GM21381 (cell line): ENCODE data around the gene TTC3.

Source experiments
- ATAC-seq: cut with Tn5 transposase; IDR thresholded peaks from one replicate; pipeline ENCODE4 v1.9.1; 2021; ENCODE audit warnings: mild to moderate bottlenecking, moderate library complexity; ENCODE audit not compliant: unreplicated experiment

TTC3 gene

GRCh38 chr21:37146320-37147235, 73.5 kb downstream of the TTC3 start:
- no peak for ATAC-seq

- ATAC-seq, result no peak
Measured at GRCh38 chr21:37149411-37149810, 76.4 kb downstream of the TTC3 start.

DNA sequence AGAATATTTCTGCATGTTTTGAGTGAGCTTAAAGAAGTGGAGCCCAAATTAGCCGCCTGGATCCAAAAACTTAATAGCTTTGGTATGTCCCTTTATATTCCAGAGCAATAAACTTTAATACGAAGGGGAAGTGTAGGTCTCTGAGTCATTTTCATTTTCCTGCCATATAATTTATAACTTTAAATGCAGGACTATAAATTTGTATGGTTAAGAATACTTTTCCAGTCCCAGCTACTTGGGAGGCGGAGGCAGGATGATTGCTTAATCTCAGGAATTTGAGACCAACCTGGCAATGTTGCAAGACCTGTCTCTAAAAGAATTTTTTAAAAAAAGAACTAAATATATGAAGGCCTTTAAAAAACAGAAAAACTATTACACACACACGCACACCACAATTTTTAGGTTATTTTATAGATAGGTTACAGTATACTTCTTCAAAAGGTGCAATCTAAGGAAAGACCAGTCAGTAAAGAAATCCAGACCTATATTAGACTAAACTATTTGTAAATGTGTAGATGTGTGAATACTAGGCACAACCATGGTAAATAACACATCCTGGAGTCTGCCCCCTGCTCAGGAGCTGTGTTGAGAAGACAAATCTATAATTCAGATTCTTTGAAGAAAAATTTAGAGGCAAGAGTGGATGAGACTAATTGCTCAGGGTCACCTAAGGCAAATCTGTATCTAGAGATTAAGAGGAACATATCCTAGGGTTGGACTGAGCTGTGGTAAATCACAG, 80.3 kb downstream of the TTC3 start:
- ATAC-seq, result no peak

DNA sequence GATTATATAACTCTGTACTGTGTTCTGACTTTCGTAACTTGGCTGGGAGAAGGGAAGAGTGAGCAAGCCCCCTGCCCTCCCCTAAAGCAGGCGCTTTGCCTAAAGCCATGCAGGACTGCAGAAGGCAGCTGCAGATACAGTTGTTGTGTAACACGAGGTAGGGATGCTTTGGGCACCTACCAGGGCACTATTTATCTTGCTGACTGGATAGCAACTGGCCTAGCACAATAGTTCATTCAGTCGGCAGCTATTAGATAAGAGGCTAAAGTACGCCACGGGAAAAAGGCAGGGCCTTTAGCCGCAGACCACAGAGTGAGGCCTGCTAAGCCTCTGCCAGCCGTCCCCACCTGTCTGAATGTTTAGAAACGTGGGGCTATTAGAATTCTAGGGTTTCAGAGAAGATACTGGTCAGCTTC, 80.9 kb downstream of the TTC3 start:
- ATAC-seq, result no peak

DNA sequence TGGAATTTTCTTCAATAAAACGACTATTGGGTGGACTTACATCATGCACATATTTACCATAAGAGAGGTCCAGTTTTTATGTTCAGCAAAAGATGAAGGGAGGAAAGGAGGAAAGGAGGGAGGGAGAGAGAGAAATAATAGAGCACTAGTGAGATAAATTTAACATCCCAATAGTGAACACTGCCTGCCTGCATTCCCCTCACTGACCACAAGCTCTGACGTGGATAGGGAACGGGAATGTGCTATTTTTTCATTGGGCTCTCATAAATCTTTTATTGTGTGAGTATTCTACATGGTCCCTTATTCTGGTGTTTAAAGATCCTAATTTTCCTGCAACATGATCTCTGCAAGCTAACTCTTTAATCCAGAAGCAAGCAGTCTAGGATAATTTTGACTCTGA, 82.1 kb downstream of the TTC3 start:
- no peak for ATAC-seq

DNA sequence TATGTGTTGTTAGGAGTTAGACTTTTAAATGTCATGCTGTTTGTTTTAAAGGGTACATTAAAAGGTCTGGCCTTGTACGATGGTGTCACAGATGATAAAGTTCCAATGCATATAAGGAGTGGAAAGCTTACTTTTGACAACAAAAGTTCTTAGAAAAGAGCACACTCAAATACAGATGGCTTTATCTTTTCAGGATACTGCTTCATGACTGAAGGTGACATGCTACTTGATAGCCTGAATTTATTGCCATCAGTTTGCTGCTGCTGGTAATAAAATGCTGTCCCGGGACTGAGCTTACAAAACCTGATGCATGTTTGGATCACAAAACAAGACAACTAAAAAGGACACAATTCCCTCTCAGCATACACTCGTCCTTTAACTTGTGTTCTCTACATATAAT, 84.9 kb downstream of the TTC3 start:
- no peak for ATAC-seq

GRCh38 chr21:37159053-37159776, 86.2 kb downstream of the TTC3 start:
- no peak for ATAC-seq

DNA sequence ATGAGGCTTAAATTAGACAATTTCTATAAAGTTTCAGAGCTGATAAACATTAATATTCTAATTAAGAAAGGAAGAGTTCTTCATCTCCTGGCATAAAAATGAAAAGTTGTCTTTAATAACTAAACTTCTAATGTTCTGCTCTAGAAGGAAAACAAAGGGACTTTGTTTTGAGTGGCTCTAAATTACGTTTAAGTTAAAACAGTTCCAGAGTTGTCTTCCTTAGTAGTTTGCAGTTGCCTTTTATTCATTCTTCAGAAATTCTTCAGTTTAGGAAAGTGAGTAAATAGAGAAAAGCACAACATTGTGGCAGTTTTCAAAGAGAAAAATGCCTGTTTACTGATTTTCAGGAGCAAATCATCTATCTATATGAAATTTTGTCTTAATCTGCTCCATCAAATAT, 86.9 kb downstream of the TTC3 start:
- ATAC-seq, result no peak

GRCh38 chr21:37164742-37165141, 91.7 kb downstream of the TTC3 start:
- no peak for ATAC-seq

GRCh38 chr21:37165586-37165985, 92.5 kb downstream of the TTC3 start:
- ATAC-seq, result no peak

DNA sequence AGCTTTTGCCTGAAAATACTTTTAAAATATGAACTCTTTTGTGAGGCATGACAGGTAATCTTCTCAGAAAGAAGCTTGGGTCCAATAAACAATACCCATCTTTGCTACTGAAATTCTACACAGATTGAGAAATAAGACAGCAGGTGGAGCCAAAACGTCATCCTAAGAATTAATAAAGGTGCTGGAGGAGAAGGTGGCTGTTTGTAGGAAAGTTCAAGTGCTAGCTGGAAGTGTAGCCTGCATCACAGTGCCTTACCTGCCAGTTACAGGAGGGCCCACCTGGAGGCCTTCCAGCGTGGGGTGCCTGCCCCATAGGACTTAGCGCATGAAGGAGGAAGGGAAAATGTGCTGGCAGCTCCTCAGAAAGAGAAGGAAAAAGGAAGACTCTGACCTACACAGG, 93.7 kb downstream of the TTC3 start:
- ATAC-seq, result no peak

- no peak for ATAC-seq
Measured at GRCh38 chr21:37168666-37169065, 95.6 kb downstream of the TTC3 start.

DNA sequence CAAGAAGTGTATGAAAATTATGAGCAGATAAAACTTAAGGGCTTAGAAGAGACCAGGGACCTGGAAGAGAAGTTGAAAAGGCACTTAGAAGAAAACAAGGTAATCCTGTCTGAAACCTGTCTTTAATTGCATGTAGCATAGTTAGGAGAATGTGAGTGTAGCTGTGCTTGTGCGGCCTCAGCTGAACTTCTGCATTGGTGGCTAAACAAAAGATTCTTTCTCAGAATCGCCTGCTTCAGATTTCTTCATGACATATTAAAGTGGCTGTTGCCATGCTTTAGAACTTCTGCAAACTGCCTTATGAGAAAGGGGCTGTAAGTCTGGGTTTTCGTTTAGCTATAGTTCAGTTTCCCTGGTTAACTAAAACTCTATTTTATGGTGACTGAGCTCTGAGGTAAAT, 99.6 kb downstream of the TTC3 start:
- ATAC-seq, result no peak

DNA sequence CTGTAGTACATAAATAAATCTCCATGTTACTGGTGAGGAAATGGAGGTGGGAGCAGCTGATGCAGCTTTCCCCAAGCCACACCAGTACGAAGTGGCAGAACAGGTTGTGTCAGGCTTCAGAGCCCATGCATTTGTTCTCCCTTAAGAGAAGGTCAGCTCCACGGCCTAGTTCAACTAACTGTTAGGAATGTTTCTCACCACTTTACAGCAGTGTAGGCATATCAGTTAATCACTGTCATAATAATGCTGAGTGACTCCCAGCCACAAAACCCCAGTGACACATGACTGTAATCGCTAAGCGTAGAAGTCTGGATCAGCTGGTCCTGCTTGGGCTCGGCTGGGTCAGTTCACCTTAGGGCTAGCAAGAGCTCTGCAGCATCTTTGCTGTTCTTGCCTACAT, 103.7 kb downstream of the TTC3 start:
- ATAC-seq, result no peak

GRCh38 chr21:37181059-37181458, 108.0 kb downstream of the TTC3 start:
- ATAC-seq, result no peak

GRCh38 chr21:37182222-37182621, 109.2 kb downstream of the TTC3 start:
- no peak for ATAC-seq

DNA sequence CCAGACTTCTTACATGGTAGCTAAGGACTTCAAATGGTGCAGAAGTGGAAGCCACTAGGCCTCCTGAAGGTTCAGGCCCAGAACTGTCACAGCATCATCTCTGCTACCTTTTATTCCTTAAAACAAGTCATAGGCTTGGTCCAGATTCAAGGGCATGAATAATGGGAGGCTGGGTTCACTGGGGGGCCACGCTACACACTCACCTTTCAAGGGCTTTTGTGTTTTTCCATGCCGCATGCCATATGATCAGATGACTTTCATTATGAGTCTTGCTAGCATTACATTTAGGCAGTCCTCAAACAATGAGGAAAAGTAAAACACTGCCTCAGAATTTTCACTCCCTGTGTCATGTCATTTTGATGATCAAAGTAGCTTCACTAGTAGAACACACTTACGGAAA, 110.7 kb downstream of the TTC3 start:
- ATAC-seq, result no peak

DNA sequence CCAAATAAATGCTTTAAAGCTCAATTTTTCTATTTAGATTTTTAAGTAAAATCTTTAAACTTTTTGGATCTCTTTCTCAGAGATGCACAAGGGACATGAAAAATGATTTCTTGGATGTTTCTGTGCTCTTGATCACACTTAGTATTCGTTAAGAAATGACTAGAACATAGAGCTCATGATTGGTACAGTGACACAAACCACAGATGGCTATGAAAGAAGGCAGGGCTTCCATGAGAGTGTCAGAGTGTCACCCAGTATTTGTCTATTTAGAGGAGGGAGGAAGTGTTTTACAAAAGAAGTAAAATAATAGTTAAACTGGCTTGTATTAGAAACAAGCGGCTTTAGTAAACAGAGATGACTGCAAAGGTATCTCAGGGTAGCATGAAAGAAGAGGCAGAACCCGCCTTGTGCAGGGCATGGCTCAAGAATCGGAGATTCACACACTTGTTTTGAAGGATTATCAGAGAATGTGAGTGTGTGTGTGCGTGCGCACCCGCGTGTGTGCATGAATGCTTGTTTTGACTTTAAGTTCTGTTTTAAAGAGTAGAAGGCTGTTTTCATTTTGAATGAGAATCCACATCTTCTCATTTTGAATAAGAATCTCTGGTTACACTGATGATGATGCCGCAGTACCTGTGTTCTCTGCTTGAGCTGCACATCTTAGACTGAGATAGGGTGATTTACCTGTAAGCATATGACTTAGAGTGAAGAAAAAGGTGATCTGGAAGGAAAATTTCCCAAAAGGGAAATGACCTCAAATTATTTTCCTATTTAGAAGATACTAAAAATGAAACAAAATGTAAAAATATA, 111.9 kb downstream of the TTC3 start:
- no peak for ATAC-seq

DNA sequence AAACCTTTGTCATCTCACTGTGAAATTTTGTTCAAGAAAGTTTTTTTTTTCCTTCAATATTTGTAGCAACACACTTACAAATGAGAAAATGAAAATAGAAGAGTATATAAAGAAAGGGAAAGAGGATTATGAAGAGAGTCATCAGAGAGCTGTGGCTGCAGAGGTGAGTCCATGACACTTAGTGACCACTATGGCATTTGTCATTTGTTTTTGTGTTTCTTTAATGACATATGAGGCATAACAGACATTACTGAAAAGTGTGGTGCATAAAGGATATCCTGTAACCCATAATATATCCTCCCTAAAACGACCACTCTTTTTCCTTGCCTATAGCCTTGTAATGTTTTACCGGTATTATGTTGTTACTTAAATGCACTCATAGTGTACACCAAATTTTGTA, 113.9 kb downstream of the TTC3 start:
- no peak for ATAC-seq

- ATAC-seq, result no peak
Measured at GRCh38 chr21:37188825-37189224, 115.8 kb downstream of the TTC3 start.

DNA sequence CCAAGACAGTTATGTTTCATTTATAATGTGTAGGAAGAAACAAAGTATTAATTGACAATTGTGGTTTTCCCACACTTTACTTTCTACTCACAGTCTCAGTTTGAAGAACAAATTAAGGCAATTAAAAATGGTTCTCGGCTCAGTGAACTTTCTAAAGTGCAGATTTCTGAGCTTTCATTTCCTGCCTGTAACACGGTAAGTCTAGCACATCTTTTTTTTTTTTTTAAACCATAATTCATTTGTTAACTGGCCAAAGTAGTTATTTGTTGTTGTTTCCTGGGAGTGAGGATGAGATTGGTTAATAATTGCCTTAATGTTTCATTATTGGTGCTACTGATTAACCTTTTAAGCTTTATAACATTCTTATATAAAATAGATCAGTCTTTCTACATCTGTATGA, 119.0 kb downstream of the TTC3 start:
- no peak for ATAC-seq
